OCI-LY3 (cell line): ENCODE results near the gene TAF3.

Experiments used
- EZH2phosphoT487 ChIP-seq: fragments of 200-600 bp; shearing (Covaris generic); IDR thresholded peaks from 2 replicates; pipeline ENCODE4 v1.6.1; 2018; ENCODE audit warnings: antibody characterized with exemption, mixed run types, low read depth
- TF ChIP-seq, protein P1 (sequence below): fragments of 200-600, 300-600 bp; sonication (generic); IDR thresholded peaks from 2 replicates; pipeline ENCODE4 v1.5.1; 2014; ENCODE audit warnings: antibody characterized with exemption, low read length, low read depth

DNA sequence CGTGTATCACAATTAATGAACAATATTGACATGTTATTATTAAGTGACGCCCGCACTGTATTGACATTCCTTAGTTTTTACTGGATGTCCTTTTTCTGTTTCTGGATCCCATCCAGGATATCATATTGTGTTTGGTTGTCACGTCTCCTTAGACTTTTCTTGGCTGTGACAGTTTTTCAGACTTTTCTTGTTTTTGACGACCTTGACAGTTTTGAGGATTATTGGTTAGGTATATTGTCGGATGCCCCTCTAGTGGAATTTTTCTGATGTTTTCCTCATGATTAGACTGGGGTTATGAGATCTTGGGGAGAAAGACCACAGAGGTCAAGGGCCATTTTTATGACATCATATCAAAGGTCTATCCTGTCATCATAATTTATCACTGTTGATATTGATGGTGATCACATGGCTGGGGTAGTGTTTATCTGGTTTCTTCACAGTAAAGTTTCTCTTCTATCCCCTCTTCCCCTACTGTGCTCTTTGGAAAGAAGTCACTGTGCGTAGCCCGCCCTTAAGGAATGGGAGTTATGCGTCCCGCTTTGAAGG is 11.1 kb downstream of the TAF3 start:
- TF ChIP-seq, protein P1, sequence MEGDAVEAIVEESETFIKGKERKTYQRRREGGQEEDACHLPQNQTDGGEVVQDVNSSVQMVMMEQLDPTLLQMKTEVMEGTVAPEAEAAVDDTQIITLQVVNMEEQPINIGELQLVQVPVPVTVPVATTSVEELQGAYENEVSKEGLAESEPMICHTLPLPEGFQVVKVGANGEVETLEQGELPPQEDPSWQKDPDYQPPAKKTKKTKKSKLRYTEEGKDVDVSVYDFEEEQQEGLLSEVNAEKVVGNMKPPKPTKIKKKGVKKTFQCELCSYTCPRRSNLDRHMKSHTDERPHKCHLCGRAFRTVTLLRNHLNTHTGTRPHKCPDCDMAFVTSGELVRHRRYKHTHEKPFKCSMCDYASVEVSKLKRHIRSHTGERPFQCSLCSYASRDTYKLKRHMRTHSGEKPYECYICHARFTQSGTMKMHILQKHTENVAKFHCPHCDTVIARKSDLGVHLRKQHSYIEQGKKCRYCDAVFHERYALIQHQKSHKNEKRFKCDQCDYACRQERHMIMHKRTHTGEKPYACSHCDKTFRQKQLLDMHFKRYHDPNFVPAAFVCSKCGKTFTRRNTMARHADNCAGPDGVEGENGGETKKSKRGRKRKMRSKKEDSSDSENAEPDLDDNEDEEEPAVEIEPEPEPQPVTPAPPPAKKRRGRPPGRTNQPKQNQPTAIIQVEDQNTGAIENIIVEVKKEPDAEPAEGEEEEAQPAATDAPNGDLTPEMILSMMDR: no peak
- TF ChIP-seq EZH2phosphoT487: no peak
